Stimulated activated CD4-positive, alpha-beta T cell treated with anti-CD3 and anti-CD28 coated beads, TNF-alpha, amount 100 ng/mL, for 24 hours (primary cell): ENCODE data around the gene DCAF5.

Source experiments
- DNase-seq, 3 experiments: peaks; one replicate each; pipeline ENCODE4 v3.0.0-alpha.2; 2020; ENCODE audit warnings: low read depth in 3 of 3

DCAF5 gene

GRCh38 chr14:69005432-69006148, 147.3 kb downstream of the DCAF5 start:
- DNase-seq = no peak

- DNase-seq = no peak
These were observed 148.0 kb downstream of the DCAF5 start for GRCh38 chr14:69004731-69005431.

GRCh38 chr14:69003626-69004025, 149.3 kb downstream of the DCAF5 start:
- no peak for DNase-seq

GRCh38 chr14:69002069-69002468, 150.8 kb downstream of the DCAF5 start:
- no peak for DNase-seq

GRCh38 chr14:69001375-69001774, 151.5 kb downstream of the DCAF5 start:
- no peak for DNase-seq
